H4 (cell line): ENCODE results near the gene SSTR3. TPM values are rescaled to one million over a fixed set of nuclear protein-coding genes. Genes with fewer than 3 reads are reported as not detected.
"Not testable (repeated sequence)": the region's sequence is repeated elsewhere in the genome, so short reads cannot be mapped to it uniquely, and the experiment has no call there.

Source experiments
- DNase-seq: peaks from one replicate; pipeline ENCODE4 v3.0.0-alpha.2; 2015; ENCODE audit warnings: low spot score
- total RNA-seq: library from RNA; depleted of rRNA; stranded (reverse); fragments of >200 nt; shearing (Covaris generic); gene quantifications from 2 replicates; pipeline ENCODE4 v1.2.3, GENCODE V29; 2014

Gene SSTR3
- total RNA-seq, 1 experiment from 2014 or later: not detected

DNA sequence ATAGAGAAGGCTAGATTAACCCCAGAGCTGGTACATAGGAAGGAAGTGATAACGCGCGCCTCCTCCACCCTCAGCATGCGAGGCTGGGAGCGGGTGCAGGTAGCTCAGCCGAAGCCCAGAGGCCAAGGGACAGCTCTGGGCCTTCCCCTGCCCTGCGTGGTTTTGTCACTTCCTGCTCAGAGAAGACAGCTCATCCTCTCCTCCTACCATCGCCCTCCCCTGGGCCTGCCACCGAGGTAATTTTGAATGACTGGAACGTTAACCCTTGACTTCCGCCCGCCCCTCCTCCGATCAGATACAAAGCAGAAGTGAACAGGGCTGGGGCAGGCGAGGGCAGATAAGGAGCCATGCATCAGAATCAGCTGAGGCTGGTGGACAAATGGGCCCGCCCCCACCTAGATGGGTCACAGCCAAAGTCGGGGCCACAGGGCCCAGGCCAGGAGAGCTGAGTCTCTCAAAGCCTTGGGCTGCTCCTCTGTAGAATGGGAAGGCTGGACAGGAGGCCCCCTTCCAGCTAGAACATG lies 30.2 kb upstream of the SSTR3 start:
- no peak for DNase-seq

DNA sequence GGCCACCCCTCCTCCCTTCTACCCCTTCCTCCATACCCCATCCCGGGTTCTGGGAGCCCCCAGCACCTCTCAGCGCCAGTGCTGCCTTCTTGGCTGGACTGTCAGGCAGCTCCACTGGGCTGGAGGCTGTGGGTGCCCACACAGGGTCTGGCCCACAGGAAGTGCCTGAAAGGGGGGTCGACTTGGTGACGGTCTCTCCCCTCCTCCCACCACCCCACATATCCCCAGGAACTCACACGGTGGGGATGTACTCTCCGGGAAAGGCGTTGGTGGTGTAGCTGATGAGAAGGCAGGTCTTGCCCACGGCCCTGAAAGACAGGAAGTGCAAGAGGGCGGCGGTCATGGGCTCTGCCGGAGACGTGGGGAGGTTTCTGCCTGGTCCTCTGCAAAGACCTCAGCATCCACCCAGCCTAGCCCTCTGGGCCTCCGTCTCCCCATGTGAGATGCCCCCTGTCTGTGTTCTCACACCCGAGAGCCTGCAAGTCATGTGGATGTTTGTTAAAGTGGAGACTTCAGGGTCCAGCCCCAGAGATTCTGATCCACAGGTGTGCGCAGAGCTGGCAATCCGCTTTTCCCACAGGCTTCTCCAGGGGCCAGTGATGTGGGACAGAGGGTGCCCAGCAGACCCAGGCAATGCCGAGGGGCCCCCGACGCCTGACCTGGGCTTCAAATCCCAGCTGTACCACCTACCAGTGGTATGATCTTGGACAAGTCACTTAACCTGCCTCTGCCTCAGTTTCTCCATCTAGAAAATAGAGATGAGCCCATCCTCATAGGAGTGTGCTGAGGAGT lies 29.3 kb upstream of the SSTR3 start:
- no peak for DNase-seq

DNA sequence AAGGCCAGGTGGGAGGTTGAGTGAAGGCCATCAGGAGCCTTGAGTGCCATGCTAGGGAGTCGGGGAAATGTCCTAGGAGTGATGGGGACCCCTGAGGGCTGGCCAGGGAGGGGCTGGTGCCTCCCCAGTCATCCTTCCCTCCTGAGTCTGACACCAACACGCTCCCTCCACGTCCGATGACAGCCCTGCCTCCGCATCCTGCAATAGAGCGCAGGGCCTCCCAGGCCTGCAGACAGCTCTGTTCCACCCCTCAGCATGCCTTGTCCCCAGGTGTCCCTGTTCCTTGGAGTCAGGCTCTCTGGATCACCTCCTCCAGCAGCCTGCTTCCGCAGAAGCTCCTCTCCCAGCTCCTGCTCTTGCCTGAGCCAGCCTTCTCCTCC lies 28.7 kb upstream of the SSTR3 start:
- DNase-seq: no peak

DNA sequence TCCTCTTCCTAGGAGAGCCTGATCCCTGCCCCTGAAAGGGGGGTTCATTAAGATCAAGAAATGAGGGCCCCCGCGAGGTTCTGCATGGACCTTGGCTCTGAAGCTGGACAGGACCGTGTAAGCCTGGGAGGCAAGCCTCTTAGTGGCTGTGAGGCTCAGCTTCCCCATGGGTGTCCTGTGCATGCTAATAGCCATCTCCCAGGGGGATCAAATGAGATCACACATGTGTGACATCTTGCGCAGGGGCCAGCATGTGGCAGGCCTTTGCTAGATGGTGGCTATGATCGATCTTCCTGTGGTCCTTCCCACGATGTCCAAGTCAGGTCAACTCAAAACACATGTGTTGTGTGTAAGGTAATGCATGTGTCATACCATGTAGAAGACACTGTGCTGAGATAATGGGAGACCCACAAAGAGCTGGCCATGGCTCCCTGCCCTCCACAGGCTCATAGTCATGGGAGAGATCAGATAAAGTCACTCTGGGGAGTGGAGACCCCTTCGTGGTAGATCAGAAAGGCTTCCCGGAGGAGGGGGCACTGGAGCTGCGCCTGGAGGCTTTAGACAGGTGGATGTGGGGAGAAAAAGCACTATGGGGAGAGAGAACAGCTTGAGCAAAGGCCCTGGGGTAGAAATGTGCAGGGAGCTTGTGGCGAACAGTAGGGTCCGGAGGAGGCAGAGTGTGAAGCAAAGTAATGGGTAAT lies 28.1 kb upstream of the SSTR3 start:
- DNase-seq: no peak

DNA sequence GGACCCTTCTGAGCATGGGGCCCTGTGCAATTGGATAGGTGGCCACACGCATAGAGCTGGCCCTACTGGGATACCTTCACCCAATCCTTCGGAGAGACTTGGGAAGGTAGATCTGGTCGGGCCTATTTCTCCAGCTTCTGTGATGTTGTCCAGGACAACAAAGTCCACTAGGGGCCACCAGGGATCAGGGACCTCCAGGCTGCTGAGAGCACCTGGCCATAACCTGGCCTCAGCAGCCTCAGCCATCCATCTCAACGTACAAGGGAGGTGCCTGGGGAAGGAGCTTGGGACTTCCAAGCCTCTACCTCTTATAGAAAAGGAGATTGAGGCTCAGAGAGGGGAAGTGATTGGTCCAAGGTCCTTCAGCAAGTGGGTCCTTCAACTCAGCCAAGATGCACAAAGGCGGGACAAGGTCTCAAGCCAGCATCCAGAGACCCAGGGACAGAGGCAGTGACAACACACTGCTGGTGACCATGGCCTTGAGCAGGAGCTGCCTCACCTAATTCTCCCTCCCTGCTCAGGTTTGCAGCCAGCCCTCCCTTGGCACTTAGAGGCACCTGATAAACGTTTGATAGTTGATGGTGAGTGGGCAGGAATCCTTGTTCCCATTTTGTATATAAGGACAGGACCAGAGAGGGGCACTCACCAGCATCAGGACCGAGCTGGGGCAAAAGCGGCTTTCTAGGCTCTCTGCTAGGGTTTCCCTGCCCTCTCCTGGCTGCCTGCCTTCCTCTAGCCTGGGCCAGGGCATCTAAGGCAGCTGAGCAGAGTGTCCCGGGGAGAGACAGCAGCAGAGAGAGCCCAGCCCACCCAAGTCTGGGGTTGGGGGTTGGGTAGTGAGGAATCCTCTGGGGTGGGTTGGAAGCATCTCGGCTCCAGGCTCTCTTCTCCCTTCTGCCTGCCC lies 27.3 kb upstream of the SSTR3 start:
- no peak for DNase-seq

DNA sequence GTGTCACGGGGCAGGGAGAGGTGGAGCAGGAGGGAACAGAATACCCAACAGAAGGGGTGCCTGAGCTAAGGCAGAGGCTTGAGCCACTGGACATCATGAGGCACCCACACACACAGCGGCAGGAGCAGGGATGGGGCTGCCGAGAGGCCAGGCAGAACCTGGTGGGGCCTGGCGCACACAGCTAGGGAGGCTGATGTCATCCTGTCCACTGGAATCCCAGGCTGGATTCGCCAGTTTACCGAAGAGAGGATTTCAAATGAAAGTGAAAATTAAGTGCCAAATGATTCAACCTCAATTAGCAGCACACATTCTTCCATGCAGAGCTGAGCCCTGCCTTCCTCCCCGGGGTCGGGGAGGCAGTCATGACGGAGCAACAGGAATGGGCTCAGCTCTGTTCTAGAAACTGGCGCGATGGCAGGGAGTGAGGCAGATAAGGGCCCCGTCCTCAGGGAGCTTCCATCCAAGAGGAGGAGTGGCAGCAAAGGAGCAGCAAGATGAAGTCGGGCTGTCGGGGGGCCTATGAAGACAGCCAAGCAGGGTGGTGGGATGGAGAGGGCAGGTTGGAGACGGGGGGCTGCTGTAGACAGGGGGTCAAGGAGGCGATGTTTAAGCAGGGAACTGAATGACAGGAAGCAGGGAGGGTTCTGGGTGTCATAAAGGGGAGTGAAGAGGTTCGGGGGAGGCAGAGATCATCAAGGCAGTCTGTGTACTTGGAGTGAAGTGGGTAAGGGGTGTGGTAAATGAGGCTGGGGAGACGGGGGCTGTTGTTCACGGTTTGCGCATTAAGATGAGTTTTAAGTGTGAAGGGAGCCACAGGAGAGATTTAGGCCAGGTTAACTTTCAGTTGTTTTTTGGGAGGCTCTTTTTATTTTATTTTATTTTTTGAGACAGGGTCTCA lies 25.3 kb upstream of the SSTR3 start:
- DNase-seq: no peak

DNA sequence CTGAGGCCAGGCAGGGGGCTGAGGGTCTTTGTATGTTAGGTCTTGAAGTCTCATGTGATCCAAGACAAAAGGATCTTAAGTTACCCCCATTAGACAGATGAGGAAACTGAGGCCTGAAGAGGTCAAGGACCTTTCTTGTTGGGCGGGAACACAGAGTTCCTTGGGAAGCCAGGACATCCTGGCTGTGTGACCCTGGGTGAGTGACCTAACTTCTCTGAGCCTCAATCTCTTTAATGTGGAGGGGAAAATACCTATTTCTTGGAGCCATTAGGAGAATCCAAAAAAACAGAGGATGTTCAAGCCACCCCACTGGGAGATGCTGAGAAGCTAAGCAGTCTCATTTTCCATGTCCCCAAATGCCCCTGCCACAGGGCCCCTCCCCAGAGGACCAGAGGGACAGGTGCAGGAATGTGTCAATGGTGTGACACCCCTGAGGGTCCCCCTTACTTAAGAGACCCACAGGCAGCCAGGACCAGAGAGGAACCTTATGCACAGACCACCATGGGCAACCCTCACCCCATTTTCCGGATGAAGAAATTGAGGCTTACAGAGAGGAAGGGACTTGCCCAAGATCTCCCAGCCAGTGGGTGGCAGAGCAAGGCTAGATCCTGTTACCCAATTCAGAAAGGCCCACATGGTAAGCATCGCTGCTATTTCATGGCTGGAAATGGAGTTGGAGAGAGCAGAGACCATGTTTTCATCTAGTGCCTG lies 23.8 kb upstream of the SSTR3 start:
- DNase-seq: no peak

DNA sequence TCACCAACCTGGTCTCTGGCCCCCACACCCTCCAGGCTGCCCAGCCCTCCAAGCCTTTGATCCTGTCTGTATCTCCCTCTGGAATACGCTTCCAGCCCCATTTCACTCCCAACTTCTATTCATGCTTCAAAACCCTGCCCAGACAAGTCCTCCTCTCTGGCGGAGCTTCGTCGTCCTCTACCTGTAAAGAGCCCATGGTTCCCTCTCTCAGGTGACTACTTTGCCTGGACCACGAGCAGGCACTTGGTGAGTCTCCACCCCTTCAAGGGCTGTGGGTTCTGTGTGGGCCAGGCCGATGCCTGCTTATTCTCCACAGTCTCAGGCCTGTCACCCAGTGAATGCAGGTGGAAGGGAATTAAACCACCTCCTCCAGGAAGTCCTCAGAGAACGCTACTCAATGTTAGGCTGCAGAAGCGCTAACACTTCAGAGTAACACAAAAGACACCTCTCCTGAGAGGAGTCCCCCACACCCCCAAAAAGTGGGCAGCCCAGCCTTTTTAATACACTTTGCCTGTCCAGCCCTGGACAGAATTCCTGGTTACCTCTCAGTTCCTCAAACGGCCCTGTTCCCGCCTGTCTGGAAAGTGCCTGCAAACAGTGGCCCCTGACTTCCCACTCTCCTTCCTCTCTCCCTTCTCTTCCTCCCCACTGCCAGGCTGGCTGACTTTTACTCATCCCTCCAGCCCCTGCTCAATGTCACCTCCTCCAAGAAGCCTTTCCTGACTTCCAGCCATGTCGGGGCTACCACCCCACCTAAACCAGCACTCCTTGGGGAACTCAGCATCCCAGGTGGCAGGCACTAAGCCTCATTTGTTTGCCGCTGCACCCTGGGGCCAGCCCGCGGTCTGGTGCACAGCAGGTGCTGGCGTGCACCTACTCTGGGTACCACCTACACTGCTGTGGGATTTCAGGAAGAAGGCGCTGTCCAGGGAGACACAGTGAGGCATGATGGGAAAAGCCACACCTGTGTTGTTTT lies 22.7 kb upstream of the SSTR3 start:
- DNase-seq: no peak

DNA sequence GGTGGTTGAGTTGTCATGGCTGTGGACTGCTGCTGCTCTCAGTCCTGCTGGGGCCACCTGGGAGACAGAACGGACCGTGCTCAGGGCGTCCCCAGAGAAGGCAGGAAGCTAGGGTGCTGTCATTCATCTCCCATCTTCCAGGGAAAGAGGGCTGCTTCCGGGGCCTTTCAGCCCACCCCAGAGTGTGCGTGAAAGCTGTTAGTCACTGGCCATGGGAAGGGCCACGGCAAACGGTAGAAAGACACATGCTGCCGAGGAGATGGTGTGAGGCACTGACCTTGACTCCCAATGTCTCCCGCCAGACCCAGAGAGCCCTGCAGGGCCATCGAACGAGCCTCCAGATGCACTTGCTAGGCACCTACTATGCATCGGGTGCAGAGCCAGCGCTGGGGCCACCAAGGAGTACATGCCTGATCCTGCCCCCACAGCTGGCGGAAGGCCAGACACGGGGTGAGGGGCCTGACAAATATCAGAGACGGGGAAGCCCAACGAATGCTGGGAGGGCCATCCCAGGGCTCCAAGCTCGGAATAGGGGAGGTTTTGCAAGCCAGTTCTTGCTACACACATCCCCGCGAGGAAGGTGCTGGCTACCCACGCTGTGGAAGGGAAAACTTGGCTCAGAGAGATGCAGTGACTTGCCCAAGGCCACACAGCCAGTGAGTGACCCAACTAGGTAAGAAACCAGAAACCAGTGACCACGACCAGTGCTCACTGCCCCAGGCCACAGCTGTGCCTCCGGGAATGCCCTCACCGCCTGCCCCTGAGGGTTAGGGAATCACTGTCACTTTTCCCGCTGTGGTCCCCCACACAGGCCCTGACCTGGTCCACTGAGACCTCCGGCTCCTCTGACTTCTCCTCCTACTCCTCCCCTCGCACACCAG lies 21.7 kb upstream of the SSTR3 start:
- no peak for DNase-seq

DNA sequence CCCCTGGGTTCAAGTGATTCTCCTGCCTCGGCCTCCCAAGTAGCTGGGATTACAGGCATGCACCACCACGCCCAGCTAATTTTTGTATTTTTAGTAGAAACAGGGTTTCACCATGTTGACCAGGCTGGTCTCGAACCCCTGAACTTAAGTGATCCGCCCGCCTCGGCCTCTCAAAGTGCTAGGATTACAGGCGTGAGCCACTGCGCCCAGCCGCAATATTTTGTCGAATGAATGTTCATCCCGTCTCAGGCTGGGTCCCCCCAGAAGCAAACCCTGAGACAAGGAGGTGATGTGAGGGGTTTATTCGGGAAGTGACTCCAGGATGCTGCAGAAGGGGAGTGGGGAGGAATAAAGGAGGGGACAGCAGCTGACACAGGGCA lies 21.1 kb upstream of the SSTR3 start:
- DNase-seq: not testable (repeated sequence)

DNA sequence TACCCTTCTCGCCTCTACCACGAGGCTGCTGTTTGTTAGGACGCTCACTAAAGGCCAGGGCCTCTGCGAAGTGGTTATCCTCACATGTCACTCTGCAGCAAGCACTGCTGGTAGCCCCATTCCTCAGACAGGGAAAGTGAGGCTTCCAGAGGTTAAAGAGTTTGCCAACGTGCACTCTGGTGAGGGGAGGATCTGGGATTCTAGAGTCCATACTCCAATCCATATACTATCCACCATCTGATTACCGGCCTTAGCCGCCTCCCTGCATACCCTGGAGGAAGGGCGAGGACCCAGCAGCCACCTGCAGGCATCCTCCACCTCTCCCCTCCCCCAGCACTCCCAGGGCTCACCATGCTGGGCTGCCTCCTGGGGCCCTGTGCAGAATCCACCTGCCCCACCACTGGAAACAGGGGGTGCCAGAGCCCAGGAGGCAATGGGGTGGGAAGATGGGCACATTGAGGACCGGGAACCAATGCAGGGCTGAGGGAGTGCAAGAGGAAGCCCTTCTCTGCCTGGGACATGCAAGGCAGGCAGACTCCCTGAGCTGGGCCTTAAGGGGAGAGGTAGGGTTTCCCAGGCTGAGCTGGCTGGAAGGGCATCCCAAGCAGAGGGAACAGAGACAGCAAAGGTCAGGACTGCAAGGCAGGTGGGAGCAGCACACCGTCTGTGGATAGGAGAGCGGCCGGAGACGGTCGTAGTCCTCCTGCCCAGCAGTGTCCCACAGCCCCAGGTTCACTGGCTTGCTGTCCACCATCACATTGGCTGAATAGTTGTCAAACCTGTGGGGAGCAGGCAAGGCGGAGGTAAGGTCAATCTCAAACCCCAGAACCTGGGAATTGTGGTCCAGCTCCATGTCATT lies 20.1 kb upstream of the SSTR3 start:
- no peak for DNase-seq

DNA sequence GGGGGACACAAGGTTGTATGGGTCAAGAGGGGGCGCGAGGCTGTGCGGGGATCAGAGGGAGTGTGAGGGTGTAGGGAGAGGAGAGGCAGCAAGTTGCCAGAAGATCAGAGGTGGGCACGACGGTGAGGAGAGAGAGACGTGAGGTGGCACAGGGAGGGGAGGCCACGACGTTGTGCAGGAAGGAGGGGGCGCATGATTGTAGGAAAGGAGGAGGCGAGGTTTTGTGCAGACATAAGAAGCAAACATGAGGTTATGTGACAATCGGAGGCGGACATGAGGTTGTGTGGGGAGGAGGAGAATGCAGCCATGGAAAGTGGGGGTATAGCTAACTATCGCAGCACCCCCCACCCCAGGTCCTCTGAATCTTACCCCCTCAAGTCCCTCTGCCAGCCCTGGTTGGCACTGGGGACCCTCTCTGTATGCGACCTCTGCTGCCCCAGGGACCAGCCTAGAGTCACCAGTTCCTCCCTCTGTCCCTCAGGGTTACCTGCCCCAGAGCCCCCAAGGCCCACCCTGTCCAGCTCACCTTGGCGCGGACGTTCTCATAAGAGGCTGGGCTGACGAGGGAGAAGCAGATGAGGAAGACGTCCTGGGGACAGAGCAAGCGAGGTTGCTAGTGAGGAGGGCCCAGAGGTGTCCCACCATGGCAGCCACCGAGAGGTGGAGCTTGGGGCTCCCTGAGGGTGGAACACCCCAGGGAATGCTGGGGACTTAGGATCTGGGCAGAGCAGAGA lies 19.3 kb upstream of the SSTR3 start:
- no peak for DNase-seq

DNA sequence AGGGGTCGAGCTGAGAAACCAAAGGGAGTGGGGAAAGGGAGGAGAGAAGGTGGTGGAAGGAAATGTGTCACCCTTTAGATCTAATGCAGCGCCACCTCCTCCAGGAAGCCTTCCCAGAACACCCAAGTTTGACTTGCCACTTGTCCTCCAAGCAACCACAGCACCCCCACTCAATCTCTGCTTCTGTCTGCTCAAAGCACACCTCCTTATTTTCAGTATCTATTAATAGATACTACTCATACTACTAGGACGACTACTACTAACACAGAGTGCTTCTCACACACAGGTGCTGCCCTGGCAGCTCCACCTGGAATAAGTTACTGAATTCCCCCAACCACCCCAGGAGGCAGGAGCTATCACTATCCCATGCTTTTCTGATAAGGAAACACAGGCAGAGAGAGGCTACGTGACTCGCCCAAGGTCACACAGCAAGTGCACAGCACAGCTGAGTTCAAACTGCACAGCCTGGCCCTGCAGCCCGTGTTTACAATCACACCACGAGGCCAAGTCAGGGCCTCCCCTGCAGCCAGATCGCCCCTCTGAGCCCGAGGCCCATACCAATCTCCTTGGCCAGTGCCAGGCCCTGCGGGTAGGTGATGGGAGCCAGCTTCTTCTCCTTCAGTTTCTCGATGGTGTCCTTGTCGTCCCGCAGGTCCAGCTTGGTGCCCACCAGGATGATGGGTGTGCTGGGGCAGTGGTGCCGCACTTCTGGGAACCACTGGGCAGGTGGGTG lies 18.6 kb upstream of the SSTR3 start:
- DNase-seq: no peak

DNA sequence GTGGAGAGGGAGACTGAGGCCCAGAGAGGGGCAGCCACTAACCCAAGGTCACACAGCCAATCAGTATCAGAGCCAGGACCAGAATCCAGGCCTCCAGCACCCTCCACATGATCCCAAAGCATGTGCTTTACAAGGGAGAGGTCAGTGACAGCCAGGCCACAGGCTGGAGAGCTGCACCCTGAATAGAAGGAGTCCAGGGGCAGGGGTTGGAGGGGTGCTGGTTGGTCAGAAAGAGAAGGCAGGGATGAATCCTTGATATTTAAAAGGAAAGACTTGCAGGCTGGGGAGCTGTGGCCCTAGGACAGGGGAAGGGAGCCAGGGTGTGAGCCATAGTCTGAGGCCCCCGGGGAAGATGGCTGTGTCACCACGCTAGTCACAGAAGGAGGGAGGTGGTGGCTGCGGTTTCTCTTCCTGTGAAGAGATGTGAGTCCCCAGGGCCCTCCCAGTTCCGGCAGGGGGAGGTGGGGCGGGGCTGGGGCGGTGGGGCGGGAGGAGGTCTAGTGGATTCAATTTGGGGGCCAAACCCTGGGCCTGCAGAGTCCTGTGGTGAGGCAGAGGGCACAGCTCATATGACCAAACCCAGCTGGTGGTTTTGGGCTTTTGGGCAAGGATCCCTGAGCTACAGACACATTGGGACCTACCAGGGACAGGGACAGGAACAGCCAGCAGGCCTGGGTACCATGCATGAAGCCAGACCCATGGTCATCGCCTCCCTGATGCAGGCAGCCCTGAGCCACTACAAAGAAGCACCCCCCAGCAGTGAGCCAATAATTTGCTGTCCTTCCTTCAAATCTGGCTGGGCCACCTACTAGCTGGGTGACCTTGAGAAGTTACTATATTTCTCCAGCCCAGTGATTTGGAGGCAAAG lies 17.8 kb upstream of the SSTR3 start:
- peak; percentile 80 for DNase-seq
